ENCODE data around the gene UBC. TPM values are rescaled to one million over a fixed set of nuclear protein-coding genes. Genes with fewer than 3 reads are reported as not detected.
A peak's percentile ranks its signal among the peaks of the same experiment; 100 is the strongest.

Gene UBC
- total and polyA plus RNA-seq, 9 of the 15 experiments (the other 6 are each of a cell fraction or from before 2014, with no cell fraction given) = 533 to 1,153 (median 813) TPM

GRCh38 chr12:124863416-124864325 lies 50.8 kb downstream of the UBC start, which contains the start of gene SCARB1 (continued):
- TF ChIP-seq RFX7 (CRISPR knock-in tag; IDR thresholded peaks at IDR 0.05) (no peak), BMI1 (IDR thresholded peaks at IDR 0.05; ENCODE audit: low read length) (no peak), HNRNPLL (IDR thresholded peaks at IDR 0.05; ENCODE audit: low read depth, low read length, poor library complexity, severe bottlenecking) (no peak), JUNB (CRISPR knock-in tag; conservative IDR thresholded peaks at IDR 0.05) (no peak), ILF3 (IDR thresholded peaks at IDR 0.05; ENCODE audit: borderline replicate concordance) (no peak), ZFP36 (IDR thresholded peaks at IDR 0.05; ENCODE audit: low read depth, low read length, partially characterized antibody) (no peak), SNAPC5 (CRISPR knock-in tag; IDR thresholded peaks at IDR 0.05) (no peak), POLR3G (IDR thresholded peaks at IDR 0.05; ENCODE audit: extremely low read depth, insufficient read length, insufficient replicate concordance) (no peak), ZNF311 (CRISPR knock-in tag; IDR thresholded peaks at IDR 0.05) (no peak), ZNF764 (CRISPR knock-in tag; IDR thresholded peaks at IDR 0.05; ENCODE audit: low read depth) (no peak), ID3 (CRISPR knock-in tag; IDR thresholded peaks at IDR 0.05) (no peak), ID3 (tag; IDR thresholded peaks at IDR 0.05) (0 out of 2 replicates have a peak, but pooled peaks have one; percentile 16), HDAC2 (IDR thresholded peaks at IDR 0.05) (0 out of 2 replicates have a peak, but pooled peaks have one; percentile 39), KAT8 (IDR thresholded peaks at IDR 0.05; ENCODE audit: low read depth) (no peak)
- TF ChIP-seq, protein P1, sequence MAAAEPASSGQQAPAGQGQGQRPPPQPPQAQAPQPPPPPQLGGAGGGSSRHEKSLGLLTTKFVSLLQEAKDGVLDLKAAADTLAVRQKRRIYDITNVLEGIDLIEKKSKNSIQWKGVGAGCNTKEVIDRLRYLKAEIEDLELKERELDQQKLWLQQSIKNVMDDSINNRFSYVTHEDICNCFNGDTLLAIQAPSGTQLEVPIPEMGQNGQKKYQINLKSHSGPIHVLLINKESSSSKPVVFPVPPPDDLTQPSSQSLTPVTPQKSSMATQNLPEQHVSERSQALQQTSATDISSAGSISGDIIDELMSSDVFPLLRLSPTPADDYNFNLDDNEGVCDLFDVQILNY (CRISPR knock-in tag; IDR thresholded peaks at IDR 0.05) = no peak
- TF ChIP-seq, protein P2, sequence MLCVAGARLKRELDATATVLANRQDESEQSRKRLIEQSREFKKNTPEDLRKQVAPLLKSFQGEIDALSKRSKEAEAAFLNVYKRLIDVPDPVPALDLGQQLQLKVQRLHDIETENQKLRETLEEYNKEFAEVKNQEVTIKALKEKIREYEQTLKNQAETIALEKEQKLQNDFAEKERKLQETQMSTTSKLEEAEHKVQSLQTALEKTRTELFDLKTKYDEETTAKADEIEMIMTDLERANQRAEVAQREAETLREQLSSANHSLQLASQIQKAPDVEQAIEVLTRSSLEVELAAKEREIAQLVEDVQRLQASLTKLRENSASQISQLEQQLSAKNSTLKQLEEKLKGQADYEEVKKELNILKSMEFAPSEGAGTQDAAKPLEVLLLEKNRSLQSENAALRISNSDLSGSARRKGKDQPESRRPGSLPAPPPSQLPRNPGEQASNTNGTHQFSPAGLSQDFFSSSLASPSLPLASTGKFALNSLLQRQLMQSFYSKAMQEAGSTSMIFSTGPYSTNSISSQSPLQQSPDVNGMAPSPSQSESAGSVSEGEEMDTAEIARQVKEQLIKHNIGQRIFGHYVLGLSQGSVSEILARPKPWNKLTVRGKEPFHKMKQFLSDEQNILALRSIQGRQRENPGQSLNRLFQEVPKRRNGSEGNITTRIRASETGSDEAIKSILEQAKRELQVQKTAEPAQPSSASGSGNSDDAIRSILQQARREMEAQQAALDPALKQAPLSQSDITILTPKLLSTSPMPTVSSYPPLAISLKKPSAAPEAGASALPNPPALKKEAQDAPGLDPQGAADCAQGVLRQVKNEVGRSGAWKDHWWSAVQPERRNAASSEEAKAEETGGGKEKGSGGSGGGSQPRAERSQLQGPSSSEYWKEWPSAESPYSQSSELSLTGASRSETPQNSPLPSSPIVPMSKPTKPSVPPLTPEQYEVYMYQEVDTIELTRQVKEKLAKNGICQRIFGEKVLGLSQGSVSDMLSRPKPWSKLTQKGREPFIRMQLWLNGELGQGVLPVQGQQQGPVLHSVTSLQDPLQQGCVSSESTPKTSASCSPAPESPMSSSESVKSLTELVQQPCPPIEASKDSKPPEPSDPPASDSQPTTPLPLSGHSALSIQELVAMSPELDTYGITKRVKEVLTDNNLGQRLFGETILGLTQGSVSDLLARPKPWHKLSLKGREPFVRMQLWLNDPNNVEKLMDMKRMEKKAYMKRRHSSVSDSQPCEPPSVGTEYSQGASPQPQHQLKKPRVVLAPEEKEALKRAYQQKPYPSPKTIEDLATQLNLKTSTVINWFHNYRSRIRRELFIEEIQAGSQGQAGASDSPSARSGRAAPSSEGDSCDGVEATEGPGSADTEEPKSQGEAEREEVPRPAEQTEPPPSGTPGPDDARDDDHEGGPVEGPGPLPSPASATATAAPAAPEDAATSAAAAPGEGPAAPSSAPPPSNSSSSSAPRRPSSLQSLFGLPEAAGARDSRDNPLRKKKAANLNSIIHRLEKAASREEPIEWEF (CRISPR knock-in tag; IDR thresholded peaks at IDR 0.05) = no peak
- TF ChIP-seq, protein P3, sequence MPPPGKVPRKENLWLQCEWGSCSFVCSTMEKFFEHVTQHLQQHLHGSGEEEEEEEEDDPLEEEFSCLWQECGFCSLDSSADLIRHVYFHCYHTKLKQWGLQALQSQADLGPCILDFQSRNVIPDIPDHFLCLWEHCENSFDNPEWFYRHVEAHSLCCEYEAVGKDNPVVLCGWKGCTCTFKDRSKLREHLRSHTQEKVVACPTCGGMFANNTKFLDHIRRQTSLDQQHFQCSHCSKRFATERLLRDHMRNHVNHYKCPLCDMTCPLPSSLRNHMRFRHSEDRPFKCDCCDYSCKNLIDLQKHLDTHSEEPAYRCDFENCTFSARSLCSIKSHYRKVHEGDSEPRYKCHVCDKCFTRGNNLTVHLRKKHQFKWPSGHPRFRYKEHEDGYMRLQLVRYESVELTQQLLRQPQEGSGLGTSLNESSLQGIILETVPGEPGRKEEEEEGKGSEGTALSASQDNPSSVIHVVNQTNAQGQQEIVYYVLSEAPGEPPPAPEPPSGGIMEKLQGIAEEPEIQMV (tag; conservative IDR thresholded peaks at IDR 0.05; ENCODE audit: low read depth) = no peak

Data from K562 (cell line).